UCSD-AML1 (cell line): ENCODE data around the gene PTGR3.
A peak's percentile ranks its signal among the peaks of the same experiment; 100 is the strongest.

Experiments
- DNase-seq: peaks from one replicate; lab custom pipeline; 2025; ENCODE audit not compliant: unreplicated experiment; lab: John Stamatoyannopoulos, UW

PTGR3 gene

DNA sequence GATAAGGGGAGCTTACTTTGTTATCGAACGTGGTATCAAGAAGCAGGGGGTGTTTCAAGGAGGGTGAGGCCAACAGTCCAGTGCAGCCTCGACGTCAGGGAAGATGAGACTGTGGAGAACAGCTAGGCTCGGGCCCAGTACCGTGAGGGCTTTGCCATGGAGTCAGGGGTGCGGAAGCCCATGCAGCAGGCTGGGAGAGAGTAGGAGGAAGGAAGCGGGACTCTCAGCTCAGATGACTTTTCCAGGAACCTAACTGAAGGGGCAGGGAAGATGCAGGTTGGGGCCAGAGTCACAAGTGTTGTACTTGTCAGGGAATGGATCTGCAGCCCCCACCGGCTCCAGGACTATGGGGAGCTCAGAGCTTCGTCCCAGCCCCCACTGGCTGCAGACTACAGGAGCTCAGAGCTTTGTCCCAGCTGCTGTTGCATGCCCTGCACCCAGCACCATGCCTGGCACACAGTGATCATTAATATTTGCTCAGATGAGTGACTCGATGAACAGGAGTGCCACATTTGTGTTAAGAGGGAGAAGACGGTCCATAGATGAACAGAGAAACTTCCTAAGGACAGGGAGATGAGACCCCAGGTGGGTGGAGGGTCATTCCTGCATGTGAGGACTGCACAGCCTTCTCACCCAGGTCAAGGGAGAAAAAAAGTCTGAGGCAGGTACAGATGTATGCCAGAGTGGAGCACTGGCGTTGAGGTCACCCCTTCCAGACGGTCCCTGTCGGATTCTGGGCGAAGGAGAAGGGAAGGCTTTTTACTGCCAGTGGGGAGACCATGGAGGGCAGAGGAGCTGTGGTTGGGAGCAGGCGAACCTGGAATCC lies 36.4 kb downstream of the PTGR3 start:
- no peak for DNase-seq

DNA sequence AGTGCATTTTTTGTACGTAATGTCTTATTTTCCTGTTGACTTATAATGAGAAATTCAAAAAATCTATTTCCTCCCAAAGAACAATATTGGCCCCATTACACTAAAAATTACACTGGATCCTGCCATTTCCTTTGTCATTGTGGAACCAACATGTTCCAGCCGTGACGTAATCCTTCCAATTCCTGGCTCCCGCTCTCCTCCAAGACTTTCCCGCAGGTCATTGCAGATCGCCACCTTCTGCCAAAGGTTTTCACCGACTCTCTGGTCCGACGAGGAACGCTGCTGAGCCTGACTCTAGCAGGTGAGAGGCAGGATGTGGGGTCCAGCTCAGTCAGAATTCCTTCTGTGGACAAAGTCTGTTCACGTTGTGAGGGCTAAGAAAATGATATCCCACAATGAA lies 38.0 kb downstream of the PTGR3 start:
- no peak for DNase-seq

DNA sequence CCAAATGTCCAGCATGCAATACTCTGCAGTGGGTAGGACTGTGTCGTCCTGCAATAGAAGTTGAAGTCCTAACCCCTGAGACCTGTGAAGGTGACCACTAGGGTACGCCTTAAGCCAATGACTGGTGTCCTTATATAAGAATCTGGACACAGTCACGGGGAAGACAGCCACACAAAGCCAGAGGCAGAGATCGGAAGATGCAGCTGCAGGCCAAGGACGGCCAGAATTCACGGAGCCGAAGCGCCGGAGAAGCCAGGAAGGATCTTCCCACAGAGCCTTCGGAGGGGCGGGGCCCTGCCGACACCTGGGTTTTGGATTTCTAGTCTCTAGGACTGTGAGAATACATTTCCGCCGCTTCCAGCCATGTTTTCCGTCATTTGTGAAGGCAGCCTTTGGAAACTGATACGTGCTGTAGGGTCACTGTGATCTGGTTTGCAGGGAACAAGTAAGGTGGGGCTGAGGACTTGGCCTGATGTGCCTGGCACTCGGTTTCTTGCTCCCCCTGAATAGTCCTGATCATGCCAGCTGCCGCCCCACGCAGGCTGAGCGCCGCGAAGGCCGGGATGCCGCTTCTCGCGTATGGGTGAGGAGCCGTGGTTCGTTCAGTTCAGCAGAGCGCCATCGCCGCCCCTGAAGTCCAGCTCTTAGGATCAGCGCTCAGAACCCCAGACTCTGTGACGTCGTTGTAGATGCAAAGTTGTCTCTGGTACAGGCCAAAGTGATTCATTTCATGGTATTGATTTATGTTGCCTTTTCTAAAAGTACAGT lies 38.7 kb downstream of the PTGR3 start:
- DNase-seq = no peak

DNA sequence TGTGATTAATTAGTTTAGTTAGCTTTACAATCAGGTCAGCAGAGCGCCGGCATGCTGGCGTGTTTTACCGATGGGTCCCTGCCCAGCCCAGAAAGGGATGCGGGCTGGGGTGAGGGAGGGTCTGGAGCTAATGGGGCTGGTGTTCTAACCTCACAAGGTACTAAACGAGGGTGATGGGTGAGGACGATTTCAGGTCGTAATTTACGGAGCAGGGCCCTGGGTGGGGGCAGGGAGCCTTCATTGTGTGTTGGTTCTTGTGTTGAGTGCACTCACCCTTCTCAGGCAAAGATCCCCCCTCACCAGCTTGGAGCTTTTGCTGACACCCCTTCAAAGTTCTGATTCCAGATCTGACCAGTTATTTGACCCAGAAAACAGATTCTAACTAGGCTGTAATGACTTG lies 39.5 kb downstream of the PTGR3 start:
- DNase-seq = no peak

DNA sequence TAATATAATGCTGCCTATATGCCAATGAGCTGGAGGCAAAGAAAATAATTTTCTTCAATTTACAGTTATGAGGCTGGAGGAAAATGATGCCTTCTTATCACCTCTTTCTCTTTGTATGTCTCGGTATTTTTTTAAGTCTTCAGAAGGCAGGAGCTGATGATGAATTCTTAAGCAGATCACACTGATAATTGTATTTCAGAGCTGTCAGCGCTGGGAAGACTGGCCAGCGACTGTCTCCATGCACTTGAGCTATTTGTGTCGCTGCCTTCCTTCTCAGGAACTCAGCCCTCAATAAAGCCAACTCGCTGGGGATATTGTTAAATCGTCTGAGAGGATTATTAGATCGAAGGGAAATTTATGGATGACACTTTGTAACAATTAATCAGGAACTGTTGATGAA lies 40.3 kb downstream of the PTGR3 start:
- no peak for DNase-seq

DNA sequence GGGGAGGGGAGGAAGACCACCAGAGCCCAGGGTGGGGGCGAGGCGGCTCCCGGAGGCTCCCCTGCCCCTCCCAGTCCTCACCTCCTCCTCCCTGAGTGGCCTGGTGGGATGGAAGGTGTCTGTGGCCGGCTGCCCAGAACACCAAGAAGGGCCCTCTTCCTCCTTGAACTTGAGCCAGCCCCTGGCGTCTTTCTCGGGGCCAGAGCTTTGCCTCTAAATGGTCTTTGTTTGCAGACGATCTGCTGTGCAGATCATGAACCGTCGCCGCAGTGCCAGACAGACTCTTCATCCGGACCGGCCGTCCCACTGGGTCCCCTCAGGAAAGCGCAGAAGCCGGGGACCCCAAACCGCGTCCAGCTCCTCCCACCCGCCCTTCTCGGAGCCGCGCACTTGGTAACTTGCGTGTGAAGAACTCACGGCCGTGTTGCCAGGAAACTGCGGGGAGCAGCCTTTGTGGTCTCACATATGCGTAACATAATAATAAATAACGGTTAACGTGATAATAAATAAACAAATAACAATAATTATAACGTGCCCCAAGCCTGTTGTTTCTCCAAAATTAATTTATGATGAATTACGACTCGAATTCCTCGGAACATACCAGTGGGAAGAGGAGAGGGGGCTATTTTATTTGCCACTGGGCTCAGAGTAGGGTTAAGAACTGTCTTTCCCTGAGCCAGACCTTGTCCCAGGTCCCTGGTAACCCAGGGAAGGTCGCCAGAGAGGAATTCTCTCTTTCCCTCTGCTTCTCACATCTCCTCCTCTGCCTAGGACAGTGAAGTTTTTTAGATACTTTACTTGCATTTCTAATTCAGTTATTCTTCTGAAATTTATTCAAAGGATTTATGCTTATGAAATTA lies 41.0 kb downstream of the PTGR3 start:
- DNase-seq = no peak

DNA sequence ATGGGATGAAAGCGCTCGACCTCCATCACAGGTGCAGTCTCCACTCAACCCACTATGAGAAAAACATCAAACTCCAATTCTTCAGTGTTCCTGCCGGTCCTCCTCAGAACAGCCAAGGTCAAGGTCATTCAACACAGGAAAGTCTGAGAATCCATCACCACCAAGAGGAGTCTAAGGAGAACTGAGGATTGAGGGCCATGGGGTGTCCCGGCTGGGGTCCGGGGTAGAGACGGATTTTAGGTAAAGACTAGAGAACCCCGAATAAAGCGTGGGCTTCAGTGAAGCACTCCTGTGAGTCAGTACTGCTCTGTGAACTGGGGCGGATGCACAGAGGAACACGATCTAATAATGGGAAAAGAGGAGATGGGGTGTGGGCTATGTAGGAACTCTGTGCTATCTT lies 41.8 kb downstream of the PTGR3 start:
- DNase-seq = no peak

DNA sequence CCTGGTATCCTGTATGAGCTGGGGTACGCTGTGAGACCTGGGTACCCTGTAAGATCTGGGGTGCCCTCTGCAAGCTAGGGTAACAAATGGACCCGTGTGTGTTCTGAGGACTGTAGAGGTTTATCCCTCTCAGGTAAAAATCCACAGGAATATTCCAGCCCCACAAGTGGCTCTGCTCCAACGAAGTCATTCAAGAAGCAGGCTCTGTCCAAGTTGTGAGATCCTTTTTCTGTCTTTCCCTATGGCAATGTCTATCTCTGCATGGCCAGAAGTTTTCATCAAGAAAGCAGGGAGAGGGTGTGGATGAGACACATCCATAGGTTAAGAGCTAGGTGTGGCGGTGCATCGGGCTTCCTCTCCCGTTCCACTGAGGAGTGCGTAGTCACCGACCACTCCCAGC lies 43.0 kb downstream of the PTGR3 start:
- DNase-seq = no peak

DNA sequence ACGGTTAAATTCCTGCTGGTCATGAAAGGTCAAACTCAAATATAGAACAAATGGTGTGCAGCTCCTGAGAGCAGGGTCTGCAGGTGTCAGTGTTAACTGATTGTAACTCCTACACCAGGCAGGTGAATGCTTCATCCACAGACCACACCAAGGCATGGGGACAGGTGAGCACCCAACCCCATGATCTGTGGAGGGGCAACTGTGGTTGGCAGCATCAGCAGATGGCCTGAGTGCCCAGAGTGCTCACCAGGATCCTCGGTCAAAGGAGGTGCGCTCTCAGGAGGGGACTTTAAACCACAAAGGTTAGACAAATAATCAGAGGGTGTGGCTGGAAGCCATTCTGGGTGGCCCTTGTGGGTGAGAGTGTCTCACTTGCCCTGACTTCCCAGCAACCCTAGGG lies 44.5 kb downstream of the PTGR3 start:
- no peak for DNase-seq

DNA sequence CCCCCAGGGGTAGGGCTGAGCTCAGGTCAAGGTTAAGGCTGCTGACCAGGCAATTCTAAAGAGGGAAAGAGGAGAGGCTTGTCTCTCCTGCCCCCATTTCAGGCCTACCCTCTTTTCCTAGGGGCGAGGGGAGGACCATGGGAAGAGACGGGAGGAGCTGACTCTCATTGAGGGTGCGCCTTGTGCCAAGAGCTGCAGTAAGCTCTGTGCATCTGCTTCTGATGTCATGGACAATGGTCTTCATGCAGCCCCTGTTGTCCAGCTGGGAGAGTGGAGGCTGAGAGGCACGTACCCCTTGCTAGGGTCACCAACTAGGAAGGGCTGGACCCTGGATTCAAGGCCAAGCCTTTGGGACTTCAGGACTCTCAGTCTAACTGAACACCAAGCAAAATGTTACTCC lies 45.2 kb downstream of the PTGR3 start:
- DNase-seq = no peak

DNA sequence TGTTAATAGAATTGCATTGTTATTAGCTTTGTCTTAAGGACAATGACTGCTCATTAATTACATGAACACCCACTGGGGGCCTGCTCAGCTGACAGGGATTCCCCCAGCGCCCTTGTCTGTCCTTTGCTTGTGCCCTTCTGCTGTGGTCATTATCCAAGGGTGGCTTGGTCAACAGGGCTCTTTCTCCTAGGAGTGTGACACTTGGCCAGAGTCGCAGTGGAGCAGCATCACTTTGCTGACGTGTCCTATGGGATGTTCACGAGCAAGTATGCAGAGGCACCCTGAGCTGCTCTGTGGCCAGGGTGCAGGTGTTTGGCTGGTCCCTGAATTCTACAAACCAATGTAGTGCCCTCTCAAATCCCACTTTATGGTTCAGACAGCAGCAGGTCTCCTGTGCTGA lies 46.0 kb downstream of the PTGR3 start:
- no peak for DNase-seq

DNA sequence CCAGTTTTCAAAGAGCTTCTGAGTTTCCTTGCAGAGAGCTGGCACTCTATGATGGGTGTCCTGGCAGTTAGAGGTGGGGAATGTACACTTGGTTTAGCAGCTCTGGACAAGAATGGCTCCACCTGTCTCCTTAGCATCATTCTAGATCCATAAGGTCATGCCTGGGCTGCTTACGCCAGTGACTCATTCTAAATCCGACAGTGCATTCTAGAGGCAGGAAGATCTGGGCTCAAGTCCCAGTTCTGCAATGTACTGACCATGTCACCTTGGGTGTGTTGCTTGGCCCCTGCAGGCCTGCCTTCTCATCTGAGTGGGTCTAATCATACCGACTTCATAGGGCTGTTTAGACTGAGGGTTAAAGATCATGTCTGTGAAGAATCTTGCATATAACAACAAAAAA lies 46.5 kb downstream of the PTGR3 start:
- no peak for DNase-seq

DNA sequence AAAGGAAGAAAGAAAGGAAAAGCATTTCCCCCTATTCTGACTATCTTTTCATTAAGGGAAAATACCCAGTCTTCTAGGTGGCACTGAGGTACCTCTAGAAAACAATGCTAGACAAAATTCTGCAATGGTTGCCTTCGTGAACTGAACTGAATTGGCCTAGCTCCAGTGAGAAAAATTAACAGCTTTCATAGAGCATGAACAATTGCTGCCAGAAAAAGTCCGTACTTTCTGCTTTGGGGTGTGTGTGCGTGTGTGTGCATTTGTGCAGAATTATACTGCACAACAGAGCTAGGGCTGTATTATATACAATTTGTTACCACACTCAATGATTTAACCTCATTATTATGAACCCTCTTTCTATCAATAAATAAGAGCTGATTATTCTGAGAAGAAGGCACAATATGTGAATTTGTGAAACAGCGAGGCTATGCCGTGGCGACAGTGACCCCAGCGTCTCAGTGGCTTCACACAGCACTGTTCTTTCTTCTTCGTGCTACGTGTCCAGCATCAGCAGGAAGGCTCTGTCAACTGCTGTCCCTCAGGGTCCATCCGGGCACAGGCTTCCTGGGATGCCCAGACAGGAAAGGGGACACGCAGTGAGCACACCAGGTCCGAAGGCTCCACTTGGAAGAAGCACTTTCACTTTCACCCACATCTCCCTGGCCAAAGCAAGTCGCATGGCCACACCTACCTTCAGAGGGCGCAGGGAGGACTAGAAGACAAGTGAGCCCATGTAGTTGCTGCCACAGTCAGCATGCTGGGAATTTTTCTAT lies 47.5 kb downstream of the PTGR3 start:
- DNase-seq = peak; percentile 70

DNA sequence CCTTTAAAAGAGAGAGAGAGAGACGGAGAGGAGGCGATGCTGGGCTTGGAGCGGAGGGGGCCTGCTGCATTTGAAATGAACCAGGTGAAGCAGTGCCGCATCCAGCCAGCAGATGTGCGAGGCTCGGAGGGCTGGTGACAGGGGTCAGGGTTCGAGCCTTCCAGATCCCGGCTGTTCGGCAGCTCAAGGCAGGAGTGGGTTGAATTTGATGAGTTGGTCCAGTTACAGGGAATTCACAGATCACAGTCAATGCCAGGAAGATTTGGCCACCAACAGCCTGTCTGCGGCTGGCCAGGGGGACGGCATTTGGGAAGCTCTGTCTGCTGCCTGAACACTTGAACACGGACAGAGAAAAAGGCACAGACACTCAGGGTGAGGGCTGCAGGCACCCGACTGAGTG lies 48.6 kb downstream of the PTGR3 start:
- no peak for DNase-seq

DNA sequence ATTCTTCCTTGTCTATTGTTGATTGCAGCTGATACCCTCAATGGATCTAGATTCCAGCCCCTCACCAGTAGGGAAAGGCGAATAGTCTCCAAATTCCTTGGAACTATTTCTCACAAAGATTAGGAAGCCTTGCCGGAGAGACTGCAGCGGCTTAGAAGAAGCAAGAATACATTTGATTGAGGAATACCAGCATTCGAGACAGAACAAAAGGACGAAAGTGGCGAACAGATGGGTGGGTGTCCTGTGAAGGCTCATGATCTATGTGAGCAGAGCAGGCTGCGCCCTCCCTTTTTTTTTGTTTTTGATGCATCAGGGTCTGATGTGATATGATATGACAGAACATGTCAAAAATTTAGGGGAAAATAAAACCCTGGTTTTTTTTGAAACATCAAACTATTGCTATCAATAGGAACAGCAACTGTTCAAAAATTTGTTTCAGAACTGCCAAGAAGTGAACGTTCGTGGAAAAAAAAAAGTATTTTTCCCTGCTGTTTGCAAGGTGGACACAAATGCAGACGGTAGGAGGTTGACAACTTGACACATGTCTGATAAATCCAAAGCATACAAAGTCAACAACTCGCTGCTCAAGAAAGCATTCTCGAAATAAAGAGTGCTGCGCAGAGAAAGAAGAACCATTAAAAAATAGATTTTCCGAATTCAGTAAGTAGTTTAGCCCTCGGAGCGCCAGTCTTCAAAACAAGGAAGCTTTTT lies 49.1 kb downstream of the PTGR3 start:
- no peak for DNase-seq

DNA sequence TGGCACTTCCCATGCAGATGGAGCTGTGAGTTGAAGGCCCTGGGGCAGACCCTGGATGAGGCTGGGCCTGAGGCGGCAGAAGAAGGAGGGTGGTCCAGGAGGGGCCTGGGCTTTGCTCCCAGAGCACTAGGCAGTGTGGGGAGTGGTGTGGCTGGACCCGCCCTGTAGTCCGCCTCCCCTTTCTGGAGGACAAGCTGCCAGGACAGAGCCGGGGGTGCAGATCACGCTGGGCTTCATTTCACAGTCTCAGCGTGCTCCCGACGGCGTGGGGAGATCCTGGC lies 49.8 kb downstream of the PTGR3 start:
- no peak for DNase-seq
